Measurements from ENCODE around the gene CDC42BPB.

Gene CDC42BPB

DNA sequence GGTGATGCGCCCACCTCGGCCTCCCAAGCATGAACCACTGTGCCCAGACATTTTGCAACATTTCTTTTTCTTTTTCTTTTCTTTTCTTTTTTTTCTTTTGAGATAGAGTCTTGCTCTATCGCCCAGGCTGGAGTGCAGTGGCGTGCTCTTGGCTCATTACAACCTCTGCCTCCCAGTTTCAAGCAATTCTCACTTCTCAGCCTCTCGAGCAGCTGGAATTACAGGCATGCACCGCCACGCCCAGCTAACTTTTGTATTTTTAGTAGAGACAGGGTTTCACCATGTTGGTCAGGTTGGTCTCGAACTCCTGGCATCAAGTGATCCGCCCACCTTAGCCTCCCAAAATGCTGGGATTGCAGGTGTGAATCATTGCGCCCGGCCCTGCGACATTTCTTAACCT, 7.6 kb upstream of the CDC42BPB start:
- in situ Hi-C loops (cut with HindIII; ENCODE audit: low pct_ligation_motif_present, low sequenced_read_pairs): no loop called here
- TF ChIP-seq, protein P1, sequence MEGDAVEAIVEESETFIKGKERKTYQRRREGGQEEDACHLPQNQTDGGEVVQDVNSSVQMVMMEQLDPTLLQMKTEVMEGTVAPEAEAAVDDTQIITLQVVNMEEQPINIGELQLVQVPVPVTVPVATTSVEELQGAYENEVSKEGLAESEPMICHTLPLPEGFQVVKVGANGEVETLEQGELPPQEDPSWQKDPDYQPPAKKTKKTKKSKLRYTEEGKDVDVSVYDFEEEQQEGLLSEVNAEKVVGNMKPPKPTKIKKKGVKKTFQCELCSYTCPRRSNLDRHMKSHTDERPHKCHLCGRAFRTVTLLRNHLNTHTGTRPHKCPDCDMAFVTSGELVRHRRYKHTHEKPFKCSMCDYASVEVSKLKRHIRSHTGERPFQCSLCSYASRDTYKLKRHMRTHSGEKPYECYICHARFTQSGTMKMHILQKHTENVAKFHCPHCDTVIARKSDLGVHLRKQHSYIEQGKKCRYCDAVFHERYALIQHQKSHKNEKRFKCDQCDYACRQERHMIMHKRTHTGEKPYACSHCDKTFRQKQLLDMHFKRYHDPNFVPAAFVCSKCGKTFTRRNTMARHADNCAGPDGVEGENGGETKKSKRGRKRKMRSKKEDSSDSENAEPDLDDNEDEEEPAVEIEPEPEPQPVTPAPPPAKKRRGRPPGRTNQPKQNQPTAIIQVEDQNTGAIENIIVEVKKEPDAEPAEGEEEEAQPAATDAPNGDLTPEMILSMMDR (IDR thresholded peaks at IDR 0.05; ENCODE audit: low read depth, low read length, missing control alignments): no peak
- DNase-seq: no peak
- Histone ChIP-seq H3K4me3 (ENCODE audit: low read depth, low read length) (no peak overlapping the region), H3K36me3 (replicated peaks) (no peaks in the 10 kb centered on the region), H3K27ac (no peak overlapping the region), H3K27me3 (replicated peaks) (no peaks in the 10 kb centered on the region)

DNA sequence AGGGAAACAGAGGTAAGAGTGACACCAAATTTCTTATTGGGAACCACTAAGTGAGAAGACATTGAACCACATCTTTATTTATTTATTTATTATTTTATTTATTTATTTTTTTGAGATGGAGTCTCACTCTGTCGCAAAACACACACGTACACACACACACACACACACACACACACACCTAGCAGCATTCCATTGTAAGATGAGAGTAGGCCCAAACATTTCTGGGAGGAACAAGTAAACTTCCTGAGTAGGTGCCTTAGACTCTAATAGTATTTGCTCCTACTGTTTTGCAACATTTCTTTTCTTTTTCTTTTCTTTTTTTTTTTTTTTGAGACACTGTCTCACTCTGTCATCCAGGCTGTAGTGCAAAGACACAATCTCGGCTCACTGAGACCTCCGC, 7.1 kb upstream of the CDC42BPB start:
- Histone ChIP-seq H3K36me3 (replicated peaks) (no peaks in the 10 kb centered on the region), H3K27me3 (replicated peaks) (no peaks in the 10 kb centered on the region), H3K4me3 (ENCODE audit: low read depth, low read length) (no peak overlapping the region), H3K27ac (no peak overlapping the region)
- DNase-seq: no peak
- in situ Hi-C loops (cut with HindIII; ENCODE audit: low pct_ligation_motif_present, low sequenced_read_pairs): no loop called here
- TF ChIP-seq, protein P1 (IDR thresholded peaks at IDR 0.05; ENCODE audit: low read depth, low read length, missing control alignments): no peak

DNA sequence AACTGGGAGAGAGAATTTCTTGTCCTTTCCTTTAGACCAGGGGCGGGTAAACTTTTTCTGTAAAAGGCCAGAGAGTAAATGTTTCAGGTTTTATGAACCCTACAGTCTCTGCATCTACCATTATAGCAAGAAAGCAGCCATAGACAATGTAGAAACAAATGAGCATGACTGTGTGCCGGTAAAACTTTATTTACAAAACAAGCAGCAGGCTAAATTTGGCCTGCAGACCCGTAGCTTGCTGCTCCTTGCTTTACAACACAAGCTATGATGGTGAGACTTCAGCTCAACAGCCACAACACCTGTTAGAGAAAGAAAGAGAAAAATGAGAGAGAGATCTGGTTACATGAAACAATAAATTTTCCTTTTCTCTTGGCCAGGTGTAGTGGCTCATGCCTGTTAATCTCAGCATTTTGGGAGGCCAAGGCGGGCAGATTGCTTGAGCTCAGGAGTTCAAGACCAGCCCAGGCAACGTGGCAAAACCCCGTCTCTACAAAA, 4.2 kb upstream of the CDC42BPB start:
- in situ Hi-C loops (cut with HindIII; ENCODE audit: low pct_ligation_motif_present, low sequenced_read_pairs): no loop called here
- Histone ChIP-seq H3K27me3 (replicated peaks) (no peaks in the 10 kb centered on the region), H3K27ac (no peak overlapping the region)

DNA sequence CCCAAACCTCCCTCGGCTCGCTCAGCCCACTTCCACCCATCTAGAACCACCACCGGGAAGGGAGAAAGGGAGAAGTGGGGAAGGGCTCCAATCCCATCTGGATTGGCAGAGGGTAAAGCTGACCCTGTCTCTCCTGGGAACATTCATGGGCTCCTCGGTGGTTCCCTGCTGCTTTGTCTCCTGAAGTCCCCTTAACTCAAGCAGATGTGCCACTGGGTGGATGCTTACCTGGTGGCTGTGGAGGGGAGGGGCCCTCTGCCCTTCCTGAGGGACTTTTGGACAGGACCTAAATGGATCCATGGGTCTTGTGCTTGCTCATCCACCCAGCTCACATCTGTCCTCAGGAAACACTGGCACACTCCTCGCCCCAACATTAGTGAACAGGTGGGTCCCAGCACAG, 2.2 kb upstream of the CDC42BPB start:
- TF ChIP-seq, protein P1 (IDR thresholded peaks at IDR 0.05; ENCODE audit: low read depth, low read length, missing control alignments): no peak
- in situ Hi-C loops (cut with HindIII; ENCODE audit: low pct_ligation_motif_present, low sequenced_read_pairs): no loop called here

More for the DNA sequence above, 4.2 kb upstream of the CDC42BPB start:
- no peak for DNase-seq
- Histone ChIP-seq H3K4me3 (ENCODE audit: low read depth, low read length) (no peak overlapping the region), H3K36me3 (replicated peaks) (no peaks in the 10 kb centered on the region)
- TF ChIP-seq, protein P1 (IDR thresholded peaks at IDR 0.05; ENCODE audit: low read depth, low read length, missing control alignments): no peak

DNA sequence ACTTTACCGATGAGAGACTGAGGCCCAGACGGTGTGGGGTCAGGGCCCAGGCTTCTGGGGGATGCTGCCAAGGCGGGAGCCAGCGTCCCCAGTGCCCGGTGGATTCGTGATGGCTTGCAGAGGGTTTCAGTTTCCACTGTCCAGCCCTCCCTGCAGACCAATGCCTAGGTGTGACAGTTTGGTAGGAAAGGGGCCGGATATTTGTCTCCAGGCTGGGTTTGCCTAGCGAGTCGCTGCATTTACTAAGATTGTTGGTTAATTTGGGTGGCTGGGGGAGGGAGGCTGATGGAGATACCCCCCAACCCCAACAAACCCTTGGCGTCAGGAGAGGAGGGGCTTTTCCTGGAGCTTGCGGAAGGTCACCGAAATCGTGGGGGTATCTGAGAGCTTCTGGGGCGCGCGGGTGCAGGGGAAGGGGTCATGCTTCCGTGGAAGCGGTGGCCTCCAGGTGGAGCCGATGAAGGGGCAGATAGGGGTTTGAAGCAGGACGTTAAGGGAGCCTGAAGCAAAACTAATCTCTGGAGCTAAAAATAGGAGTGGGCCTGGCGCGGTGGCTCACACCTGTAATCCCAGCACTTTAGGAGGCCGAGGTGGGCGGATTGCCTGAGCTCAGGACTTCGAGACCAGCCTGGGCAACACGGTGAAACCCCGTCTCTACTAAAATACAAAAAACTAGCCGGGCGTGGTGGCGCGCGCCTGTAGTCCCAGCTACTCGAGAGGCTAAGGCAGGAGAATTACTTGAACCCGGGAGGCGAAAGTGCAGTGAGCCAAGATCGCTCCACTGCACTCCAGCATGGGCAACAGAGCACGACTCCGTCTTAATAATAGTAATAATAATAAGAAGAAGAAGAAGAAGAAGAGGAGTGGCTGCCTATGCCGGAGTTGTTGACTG, 1.1 kb upstream of the CDC42BPB start:
- TF ChIP-seq, protein P1 (IDR thresholded peaks at IDR 0.05; ENCODE audit: low read depth, low read length, missing control alignments): peak; percentile 5
- DNase-seq: no peak

More for the DNA sequence above, 2.2 kb upstream of the CDC42BPB start:
- Histone ChIP-seq H3K4me3 (ENCODE audit: low read depth, low read length) (no peak overlapping the region), H3K27me3 (replicated peaks) (no peaks in the 10 kb centered on the region), H3K27ac (no peak overlapping the region), H3K36me3 (replicated peaks) (peaks cover 3% of the 10 kb centered on the region)
- no peak for DNase-seq

More for the DNA sequence above, 1.1 kb upstream of the CDC42BPB start:
- in situ Hi-C loops (cut with HindIII; ENCODE audit: low pct_ligation_motif_present, low sequenced_read_pairs): no loop called here
- Histone ChIP-seq H3K36me3 (replicated peaks) (peaks cover 3% of the 10 kb centered on the region), H3K27me3 (replicated peaks) (no peaks in the 10 kb centered on the region), H3K4me3 (ENCODE audit: low read depth, low read length) (peak overlapping the region; percentile 71), H3K27ac (no peak overlapping the region)
